ENCODE results near the gene SLC28A3. TPM values are rescaled to one million over a fixed set of nuclear protein-coding genes. Genes with fewer than 3 reads are reported as not detected.

The SLC28A3 gene
- total and polyA plus RNA-seq, 2 of the 8 experiments (the other 6 are each of a cell fraction or from before 2014, with no cell fraction given), result 0.02 TPM; not detected in 1

DNA sequence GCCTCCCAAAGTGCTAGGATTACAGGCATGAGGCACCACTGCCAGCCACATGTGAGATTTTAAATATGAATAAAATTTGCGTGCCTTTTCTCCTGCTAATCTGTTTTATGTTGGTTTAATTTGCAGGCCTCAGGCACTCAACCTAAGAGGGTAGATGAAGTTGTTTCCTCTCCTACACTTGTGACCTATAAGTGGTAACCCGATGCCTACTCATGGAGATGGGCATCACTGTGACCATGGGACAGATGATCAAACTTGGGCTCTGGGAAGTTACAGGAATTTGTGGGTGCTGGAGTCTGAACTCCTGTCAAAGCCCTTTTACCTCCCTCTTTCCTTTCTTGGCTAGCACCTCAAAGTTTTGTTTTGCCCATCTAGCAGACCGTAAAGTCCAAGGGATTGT lies 1.1 kb downstream of the SLC28A3 start (continued):
- TF ChIP-seq, protein P1, sequence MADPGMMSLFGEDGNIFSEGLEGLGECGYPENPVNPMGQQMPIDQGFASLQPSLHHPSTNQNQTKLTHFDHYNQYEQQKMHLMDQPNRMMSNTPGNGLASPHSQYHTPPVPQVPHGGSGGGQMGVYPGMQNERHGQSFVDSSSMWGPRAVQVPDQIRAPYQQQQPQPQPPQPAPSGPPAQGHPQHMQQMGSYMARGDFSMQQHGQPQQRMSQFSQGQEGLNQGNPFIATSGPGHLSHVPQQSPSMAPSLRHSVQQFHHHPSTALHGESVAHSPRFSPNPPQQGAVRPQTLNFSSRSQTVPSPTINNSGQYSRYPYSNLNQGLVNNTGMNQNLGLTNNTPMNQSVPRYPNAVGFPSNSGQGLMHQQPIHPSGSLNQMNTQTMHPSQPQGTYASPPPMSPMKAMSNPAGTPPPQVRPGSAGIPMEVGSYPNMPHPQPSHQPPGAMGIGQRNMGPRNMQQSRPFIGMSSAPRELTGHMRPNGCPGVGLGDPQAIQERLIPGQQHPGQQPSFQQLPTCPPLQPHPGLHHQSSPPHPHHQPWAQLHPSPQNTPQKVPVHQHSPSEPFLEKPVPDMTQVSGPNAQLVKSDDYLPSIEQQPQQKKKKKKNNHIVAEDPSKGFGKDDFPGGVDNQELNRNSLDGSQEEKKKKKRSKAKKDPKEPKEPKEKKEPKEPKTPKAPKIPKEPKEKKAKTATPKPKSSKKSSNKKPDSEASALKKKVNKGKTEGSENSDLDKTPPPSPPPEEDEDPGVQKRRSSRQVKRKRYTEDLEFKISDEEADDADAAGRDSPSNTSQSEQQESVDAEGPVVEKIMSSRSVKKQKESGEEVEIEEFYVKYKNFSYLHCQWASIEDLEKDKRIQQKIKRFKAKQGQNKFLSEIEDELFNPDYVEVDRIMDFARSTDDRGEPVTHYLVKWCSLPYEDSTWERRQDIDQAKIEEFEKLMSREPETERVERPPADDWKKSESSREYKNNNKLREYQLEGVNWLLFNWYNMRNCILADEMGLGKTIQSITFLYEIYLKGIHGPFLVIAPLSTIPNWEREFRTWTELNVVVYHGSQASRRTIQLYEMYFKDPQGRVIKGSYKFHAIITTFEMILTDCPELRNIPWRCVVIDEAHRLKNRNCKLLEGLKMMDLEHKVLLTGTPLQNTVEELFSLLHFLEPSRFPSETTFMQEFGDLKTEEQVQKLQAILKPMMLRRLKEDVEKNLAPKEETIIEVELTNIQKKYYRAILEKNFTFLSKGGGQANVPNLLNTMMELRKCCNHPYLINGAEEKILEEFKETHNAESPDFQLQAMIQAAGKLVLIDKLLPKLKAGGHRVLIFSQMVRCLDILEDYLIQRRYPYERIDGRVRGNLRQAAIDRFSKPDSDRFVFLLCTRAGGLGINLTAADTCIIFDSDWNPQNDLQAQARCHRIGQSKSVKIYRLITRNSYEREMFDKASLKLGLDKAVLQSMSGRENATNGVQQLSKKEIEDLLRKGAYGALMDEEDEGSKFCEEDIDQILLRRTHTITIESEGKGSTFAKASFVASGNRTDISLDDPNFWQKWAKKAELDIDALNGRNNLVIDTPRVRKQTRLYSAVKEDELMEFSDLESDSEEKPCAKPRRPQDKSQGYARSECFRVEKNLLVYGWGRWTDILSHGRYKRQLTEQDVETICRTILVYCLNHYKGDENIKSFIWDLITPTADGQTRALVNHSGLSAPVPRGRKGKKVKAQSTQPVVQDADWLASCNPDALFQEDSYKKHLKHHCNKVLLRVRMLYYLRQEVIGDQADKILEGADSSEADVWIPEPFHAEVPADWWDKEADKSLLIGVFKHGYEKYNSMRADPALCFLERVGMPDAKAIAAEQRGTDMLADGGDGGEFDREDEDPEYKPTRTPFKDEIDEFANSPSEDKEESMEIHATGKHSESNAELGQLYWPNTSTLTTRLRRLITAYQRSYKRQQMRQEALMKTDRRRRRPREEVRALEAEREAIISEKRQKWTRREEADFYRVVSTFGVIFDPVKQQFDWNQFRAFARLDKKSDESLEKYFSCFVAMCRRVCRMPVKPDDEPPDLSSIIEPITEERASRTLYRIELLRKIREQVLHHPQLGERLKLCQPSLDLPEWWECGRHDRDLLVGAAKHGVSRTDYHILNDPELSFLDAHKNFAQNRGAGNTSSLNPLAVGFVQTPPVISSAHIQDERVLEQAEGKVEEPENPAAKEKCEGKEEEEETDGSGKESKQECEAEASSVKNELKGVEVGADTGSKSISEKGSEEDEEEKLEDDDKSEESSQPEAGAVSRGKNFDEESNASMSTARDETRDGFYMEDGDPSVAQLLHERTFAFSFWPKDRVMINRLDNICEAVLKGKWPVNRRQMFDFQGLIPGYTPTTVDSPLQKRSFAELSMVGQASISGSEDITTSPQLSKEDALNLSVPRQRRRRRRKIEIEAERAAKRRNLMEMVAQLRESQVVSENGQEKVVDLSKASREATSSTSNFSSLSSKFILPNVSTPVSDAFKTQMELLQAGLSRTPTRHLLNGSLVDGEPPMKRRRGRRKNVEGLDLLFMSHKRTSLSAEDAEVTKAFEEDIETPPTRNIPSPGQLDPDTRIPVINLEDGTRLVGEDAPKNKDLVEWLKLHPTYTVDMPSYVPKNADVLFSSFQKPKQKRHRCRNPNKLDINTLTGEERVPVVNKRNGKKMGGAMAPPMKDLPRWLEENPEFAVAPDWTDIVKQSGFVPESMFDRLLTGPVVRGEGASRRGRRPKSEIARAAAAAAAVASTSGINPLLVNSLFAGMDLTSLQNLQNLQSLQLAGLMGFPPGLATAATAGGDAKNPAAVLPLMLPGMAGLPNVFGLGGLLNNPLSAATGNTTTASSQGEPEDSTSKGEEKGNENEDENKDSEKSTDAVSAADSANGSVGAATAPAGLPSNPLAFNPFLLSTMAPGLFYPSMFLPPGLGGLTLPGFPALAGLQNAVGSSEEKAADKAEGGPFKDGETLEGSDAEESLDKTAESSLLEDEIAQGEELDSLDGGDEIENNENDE (IDR thresholded peaks at IDR 0.05; ENCODE audit: insufficient replicate concordance, low read length), result no peak
- TF ChIP-seq KDM1A (IDR thresholded peaks at IDR 0.05; ENCODE audit: borderline replicate concordance, low read length), result no peak
- no peak for TF ChIP-seq CHD2 (IDR thresholded peaks at IDR 0.05; ENCODE audit: low read length)
- TF ChIP-seq SP4 (IDR thresholded peaks at IDR 0.05; ENCODE audit: low read length), result no peak
- TF ChIP-seq SP2 (IDR thresholded peaks at IDR 0.05; ENCODE audit: low read length), result no peak
- no peak for TF ChIP-seq RBBP5 (IDR thresholded peaks at IDR 0.05; ENCODE audit: borderline replicate concordance, low read depth, low read length)
- no peak for TF ChIP-seq TEAD4 (IDR thresholded peaks at IDR 0.05; ENCODE audit: low read depth, low read length)
- no peak for TF ChIP-seq BACH1 (IDR thresholded peaks at IDR 0.05; ENCODE audit: low read length)
